ENCODE measurements around the gene LZTS3.
A peak's percentile ranks its signal among the peaks of the same experiment; 100 is the strongest.
"Not testable (repeated sequence)": the region's sequence is repeated elsewhere in the genome, so short reads cannot be mapped to it uniquely, and the experiment has no call there.

Gene LZTS3

GRCh38 chr20:3124163-3124562, 49.2 kb downstream of the LZTS3 start:
- DNase-seq; in situ Hi-C loops (cut with HindIII; ENCODE audit: low pct_ligation_motif_present, low pct_unique_long_range_greater_than_20kb, low sequenced_read_pairs): not testable (repeated sequence)

- in situ Hi-C loops (cut with HindIII; ENCODE audit: low pct_ligation_motif_present, low pct_unique_long_range_greater_than_20kb, low sequenced_read_pairs): no loop called here
- no peak for DNase-seq
Measured at GRCh38 chr20:3123542-3123941, 49.8 kb downstream of the LZTS3 start.

GRCh38 chr20:3121955-3122610, 51.3 kb downstream of the LZTS3 start:
- no peak for DNase-seq
- in situ Hi-C loops (cut with HindIII; ENCODE audit: low pct_ligation_motif_present, low pct_unique_long_range_greater_than_20kb, low sequenced_read_pairs): no loop called here

GRCh38 chr20:3121271-3121911, 52.0 kb downstream of the LZTS3 start:
- in situ Hi-C loops (cut with HindIII; ENCODE audit: low pct_ligation_motif_present, low pct_unique_long_range_greater_than_20kb, low sequenced_read_pairs): no loop called here
- DNase-seq: no peak

- in situ Hi-C loops (cut with HindIII; ENCODE audit: low pct_ligation_motif_present, low pct_unique_long_range_greater_than_20kb, low sequenced_read_pairs): no loop called here
- DNase-seq: peak; percentile 2
Measured at GRCh38 chr20:3119044-3119443, 54.3 kb downstream of the LZTS3 start.

- in situ Hi-C loops (cut with HindIII; ENCODE audit: low pct_ligation_motif_present, low pct_unique_long_range_greater_than_20kb, low sequenced_read_pairs): not testable (repeated sequence)
- DNase-seq: peak; percentile 84
Measured at GRCh38 chr20:3117839-3118379, 55.4 kb downstream of the LZTS3 start.

- no peak for DNase-seq
- in situ Hi-C loops (cut with HindIII; ENCODE audit: low pct_ligation_motif_present, low pct_unique_long_range_greater_than_20kb, low sequenced_read_pairs): no loop called here
Measured at GRCh38 chr20:3116341-3116740, 57.0 kb downstream of the LZTS3 start.

GRCh38 chr20:3115190-3116107, 57.9 kb downstream of the LZTS3 start:
- DNase-seq: peak; percentile 61
- in situ Hi-C loops (cut with HindIII; ENCODE audit: low pct_ligation_motif_present, low pct_unique_long_range_greater_than_20kb, low sequenced_read_pairs): no loop called here
